GM13976 (cell line): ENCODE measurements around the gene PAPSS2.

Experiments used
- DNase-seq: peaks from one replicate; pipeline ENCODE4 v3.0.0; 2012; ENCODE audit warnings: low spot score
- in situ Hi-C: fragments of 300-500 bp; cut with MboI; formaldehyde crosslinking; loops from one replicate; pipeline ENCODE4 v1.12.0; 2022; ENCODE audit warnings: low sequenced_read_pairs, mixed read lengths, inconsistent platforms; ENCODE audit not compliant: unreplicated experiment
- TF ChIP-seq, protein P1 (sequence below): IDR thresholded peaks from 2 replicates; pipeline ENCODE4 v1.5.1; 2012; ENCODE audit warnings: borderline replicate concordance, mild to moderate bottlenecking; ENCODE audit not compliant: insufficient read depth; ENCODE audit errors: extremely low read depth, missing control alignments, control extremely low read depth

The PAPSS2 gene

GRCh38 chr10:87767253-87767652, 107.6 kb downstream of the PAPSS2 start:
- no peak for DNase-seq
- in situ Hi-C loops = no loop called here
- TF ChIP-seq, protein P1, sequence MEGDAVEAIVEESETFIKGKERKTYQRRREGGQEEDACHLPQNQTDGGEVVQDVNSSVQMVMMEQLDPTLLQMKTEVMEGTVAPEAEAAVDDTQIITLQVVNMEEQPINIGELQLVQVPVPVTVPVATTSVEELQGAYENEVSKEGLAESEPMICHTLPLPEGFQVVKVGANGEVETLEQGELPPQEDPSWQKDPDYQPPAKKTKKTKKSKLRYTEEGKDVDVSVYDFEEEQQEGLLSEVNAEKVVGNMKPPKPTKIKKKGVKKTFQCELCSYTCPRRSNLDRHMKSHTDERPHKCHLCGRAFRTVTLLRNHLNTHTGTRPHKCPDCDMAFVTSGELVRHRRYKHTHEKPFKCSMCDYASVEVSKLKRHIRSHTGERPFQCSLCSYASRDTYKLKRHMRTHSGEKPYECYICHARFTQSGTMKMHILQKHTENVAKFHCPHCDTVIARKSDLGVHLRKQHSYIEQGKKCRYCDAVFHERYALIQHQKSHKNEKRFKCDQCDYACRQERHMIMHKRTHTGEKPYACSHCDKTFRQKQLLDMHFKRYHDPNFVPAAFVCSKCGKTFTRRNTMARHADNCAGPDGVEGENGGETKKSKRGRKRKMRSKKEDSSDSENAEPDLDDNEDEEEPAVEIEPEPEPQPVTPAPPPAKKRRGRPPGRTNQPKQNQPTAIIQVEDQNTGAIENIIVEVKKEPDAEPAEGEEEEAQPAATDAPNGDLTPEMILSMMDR = no peak

GRCh38 chr10:87771871-87772500, 112.3 kb downstream of the PAPSS2 start:
- in situ Hi-C loops = no loop called here
- TF ChIP-seq, protein P1 = peak; percentile 22
- peak; percentile 19 for DNase-seq

- no peak for DNase-seq
- TF ChIP-seq, protein P1 = no peak
- in situ Hi-C loops = no loop called here
These were observed 116.1 kb downstream of the PAPSS2 start for GRCh38 chr10:87775766-87776165.

- TF ChIP-seq, protein P1 = no peak
- DNase-seq = no peak
- in situ Hi-C loops = no loop called here
These were observed 116.7 kb downstream of the PAPSS2 start for GRCh38 chr10:87776328-87776727.

DNA sequence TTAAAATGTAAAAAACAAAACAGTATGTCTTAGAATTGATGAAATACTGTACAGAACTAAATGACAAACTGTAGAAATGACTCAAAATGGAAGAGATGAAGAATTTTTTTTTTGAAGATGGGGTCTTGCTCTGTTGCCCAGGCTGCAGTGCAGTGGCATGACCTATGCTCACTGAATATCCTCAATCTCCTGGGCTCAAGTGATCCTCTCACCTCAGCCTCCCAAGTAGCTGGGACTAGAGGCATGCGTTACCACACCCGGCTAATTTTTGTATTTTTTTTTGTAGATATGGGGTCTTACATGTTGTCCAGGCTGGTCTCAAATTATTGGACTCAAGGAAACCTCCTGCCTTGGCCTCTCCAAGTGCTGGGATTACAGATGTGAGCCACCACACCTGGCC, 121.9 kb downstream of the PAPSS2 start:
- DNase-seq = no peak
- TF ChIP-seq, protein P1 = no peak
- in situ Hi-C loops = no loop called here

DNA sequence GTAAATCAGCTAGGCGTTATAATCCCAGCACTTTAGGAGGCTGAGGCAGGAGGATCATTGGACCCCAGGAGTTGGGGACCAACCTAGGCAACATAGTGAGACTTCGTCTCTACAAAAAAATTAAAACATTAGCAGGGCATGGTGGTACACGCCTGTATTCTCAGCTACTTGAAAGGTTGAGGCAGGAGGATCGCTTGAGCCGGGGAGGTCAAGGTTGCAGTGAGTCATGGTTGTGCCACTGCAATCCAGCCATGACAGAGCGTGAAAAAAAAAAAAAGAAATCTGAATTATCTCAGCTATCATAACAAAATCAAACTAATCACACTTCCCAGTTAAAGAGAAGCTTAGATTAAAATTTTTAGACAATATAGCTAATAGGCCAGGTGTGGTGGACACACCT, 123.0 kb downstream of the PAPSS2 start:
- TF ChIP-seq, protein P1 = no peak
- no peak for DNase-seq
- in situ Hi-C loops = no loop called here
